Gastrocnemius medialis (tissue), 4 donors: Measurements from ENCODE around the gene PRR33.

Source experiments
- POLR2A ChIP-seq, 2 donors: fragments of 450-650 bp; IDR thresholded peaks; one replicate each; pipeline ENCODE4 v1.6.1; 2017; ENCODE audit warnings: antibody characterized with exemption in 2 of 2, mild to moderate bottlenecking in 2 of 2, moderate library complexity in 2 of 2
- TF ChIP-seq, protein P1 (sequence below), 5 experiments: fragments of 450-650 bp in 3 of 5; fragments of 200-600 bp in 2 of 5; sonication (generic) in 2 of 5; IDR thresholded peaks in 4 of 5; conservative IDR thresholded peaks in 1 of 5; 1 replicate in 4 of 5; 2 replicates in 1 of 5; pipeline ENCODE4 v1.5.1; 2016 to 2019; ENCODE audit warnings: antibody characterized with exemption in 5 of 5, mild to moderate bottlenecking in 3 of 5, moderate library complexity in 3 of 5

DNA sequence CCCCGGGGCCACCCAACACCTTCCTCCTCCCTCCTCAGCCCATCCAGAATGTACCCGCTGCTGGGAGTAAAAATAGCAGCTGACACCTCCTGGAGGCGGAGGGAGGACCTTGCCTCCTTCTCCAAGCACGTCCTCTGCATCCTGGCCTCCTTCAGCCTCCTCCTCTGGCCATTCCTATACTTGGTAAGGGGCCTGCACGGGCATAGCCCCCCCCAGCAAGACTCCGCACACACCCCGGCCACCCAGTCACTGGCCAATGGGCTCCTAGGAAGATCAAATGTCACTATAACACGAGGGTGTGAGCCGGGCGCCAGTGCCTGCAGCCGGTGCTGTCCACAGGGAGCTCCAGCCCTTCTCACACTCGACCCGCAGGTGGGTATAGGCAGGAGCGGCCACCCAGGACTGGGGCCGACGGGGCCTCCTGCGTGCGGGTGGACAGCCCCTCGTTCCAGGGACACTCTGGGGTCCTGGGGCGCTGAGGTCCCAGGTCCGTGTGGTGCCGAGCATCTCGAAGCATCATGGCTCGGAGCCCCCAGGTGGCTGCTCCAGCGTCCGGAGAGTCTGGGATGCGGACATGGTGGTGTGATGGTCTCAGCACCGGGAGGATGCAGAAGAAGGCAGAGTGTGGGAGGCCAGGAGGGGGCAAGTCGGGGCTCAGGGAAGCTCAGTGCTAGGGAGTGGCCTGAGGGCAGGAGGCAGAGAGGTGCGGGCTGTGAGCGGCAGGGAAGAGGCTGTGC is 27.9 kb upstream of the PRR33 start, which contains the start of gene TNNT3:
- TF ChIP-seq, protein P1, sequence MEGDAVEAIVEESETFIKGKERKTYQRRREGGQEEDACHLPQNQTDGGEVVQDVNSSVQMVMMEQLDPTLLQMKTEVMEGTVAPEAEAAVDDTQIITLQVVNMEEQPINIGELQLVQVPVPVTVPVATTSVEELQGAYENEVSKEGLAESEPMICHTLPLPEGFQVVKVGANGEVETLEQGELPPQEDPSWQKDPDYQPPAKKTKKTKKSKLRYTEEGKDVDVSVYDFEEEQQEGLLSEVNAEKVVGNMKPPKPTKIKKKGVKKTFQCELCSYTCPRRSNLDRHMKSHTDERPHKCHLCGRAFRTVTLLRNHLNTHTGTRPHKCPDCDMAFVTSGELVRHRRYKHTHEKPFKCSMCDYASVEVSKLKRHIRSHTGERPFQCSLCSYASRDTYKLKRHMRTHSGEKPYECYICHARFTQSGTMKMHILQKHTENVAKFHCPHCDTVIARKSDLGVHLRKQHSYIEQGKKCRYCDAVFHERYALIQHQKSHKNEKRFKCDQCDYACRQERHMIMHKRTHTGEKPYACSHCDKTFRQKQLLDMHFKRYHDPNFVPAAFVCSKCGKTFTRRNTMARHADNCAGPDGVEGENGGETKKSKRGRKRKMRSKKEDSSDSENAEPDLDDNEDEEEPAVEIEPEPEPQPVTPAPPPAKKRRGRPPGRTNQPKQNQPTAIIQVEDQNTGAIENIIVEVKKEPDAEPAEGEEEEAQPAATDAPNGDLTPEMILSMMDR (IDR thresholded peaks at IDR 0.05 in 4 of 5, conservative IDR thresholded peaks at IDR 0.05 in 1 of 5) = peak in 1 of 5 experiments; percentile 23
- peak; percentile 47 to 83 for TF ChIP-seq POLR2A (IDR thresholded peaks at IDR 0.05)
